Skeletal muscle cell (primary cell): Measurements from ENCODE around the gene TATDN3.
"Not testable (repeated sequence)": the region's sequence is repeated elsewhere in the genome, so short reads cannot be mapped to it uniquely, and the experiment has no call there.

Experiments used
- DNase-seq: peaks from one replicate; pipeline ENCODE4 v3.0.0-alpha.2; 2010; ENCODE audit warnings: low read depth
- H3K4me3 ChIP-seq: 2 replicates; pipeline ENCODE4 v1.5.1; 2011; ENCODE audit warnings: low read depth, mild to moderate bottlenecking, control low read depth, low read length, moderate library complexity

Gene TATDN3

DNA sequence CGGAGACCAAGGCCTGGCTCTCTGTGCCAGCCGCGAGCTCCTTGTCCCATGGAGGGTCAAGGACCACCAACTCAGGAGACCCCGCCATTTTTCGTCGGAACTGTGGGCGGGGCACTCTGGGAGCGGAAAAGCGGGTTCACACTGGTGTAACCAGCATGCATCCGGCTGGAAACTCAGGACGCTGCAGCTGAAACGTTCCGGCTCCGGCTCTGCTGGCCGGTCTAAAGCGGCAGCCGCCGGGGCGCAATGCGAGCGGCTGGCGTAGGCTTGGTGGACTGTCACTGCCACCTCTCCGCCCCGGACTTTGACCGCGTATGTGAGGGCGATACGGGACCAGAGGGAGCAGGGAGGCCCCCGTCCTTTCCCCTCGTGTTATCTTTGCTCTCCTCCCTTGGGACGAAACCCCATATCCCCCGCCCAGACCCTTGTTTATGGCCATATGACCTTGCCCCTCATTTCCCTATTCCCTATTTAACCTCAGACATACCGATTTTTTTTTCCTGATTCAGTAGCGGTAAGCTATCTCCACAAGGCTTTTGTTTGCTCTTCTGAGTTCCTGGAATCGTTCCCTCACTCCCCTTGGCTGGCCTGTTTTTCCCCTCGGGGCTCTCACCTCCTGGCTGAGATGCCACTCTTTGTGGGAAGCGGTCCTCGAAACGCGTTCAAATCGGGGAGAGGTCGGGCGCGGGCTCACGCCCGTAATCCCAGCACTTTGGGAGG is at the start of gene TATDN3, which contains the start of gene NSL1:
TATDN3 (plus strand) TSS at position 219 of the 720 bp plus-strand sequence; CDS start at position 247, 28 bp downstream.
NSL1 (minus strand) TSS at position 102 of the 720 bp plus-strand sequence; CDS start at position 88, 14 bp downstream.
- DNase-seq: peak; percentile 75
- peak within 1 kb of the TSS; percentile 94 for H3K4me3 ChIP-seq

DNA sequence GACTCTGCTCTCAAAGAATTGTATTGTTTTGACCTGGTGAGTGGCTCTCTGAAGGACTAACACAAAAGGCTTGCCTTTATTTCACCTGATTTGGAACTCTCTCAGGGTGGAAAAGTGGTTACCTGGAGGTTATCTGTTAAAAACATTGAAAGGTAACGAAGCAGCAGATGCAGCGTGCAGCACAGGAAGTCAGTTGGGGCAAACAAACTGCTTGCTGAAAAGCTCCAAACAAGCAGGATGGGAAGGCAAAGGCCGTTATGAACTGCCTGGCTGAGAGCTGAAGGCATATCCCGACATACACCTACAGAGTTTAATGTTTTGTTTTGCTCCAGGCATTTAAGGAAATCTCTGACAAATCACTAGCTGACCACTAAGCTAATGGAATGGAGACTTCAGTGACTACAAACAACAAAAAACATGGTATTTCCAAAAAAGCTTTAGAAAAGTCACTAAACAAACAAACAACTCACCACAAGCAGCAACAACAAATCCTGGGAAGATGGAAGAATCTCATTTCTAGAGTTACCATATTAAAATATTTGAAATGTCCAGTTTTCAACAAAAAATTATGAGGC is 47.7 kb upstream of the TATDN3 start:
- no peak overlapping the region for H3K4me3 ChIP-seq
- DNase-seq: no peak

GRCh38 chr1:212745303-212745702 is 46.4 kb upstream of the TATDN3 start:
- DNase-seq: no peak
- H3K4me3 ChIP-seq: no peak overlapping the region

DNA sequence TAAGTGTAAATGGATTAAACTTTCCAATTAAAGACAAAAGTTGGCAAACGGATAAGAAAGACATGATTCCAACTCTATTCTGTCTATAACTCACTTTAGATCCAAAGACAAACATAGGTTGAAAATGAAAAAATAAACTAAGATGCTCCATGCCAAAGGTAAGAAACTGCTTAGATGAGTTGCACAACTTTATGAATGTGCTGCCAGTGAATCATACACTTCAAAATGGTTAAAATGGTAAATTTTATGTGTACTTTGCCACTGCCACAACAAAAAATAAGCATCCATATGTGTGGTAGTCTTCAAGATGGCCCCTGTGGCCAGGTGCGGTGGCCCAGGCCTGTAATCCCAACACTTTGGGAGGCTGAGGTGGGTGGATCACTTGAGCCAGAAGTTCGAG is 45.1 kb upstream of the TATDN3 start:
- H3K4me3 ChIP-seq: no peak overlapping the region
- DNase-seq: no peak

- DNase-seq: peak; percentile 29
- no peak overlapping the region for H3K4me3 ChIP-seq
Observed at GRCh38 chr1:212749821-212750535, 41.7 kb upstream of the TATDN3 start.

- peak; percentile 7 for DNase-seq
- no peak overlapping the region for H3K4me3 ChIP-seq
Observed at GRCh38 chr1:212752252-212752933, 39.3 kb upstream of the TATDN3 start.

DNA sequence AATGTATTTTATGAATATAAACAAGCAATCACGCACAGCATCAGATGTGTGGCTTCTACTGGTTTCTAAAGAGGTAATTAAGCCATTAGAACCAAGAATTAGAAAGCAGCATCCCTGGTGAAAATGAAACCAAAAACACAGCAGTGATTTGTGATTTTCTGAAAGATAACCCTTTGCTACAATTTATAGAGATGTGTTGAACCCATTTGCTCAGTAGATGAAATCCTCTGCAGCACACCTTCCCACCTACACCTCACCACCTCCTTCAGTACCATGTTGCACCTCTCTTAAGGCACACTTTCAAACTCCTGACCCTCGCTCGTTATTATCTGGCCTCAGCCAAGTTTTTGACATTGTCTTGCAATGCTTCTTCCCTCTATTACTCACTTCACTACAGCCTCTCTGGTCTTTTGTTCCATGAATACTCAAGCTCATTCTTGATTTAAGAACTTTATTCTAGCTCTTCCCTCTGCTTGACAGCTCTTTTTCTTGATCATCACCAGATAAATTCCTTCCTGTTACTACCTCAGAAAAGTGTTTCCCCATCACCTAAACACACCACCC is 38.7 kb upstream of the TATDN3 start:
- DNase-seq: no peak
- H3K4me3 ChIP-seq: no peak overlapping the region

DNA sequence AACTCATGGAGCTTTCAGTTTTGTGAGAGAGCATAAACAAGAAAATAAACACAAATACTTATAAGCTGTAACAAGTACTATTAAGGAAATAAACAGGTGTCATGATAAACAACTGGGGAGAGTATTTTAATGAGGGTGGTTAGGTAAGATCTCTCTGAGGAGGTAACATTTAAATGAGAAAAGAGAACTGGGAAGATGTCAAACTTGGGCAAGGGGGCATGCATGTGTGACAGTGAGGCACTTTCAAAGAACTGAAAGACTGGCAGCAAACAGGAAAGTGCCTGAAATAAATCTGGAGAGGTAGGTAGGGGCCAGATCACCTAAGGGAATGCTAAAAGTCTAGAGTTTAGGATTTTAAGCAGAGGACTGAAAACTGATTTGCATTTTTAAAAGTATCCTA is 37.9 kb upstream of the TATDN3 start:
- H3K4me3 ChIP-seq: no peak overlapping the region
- DNase-seq: no peak

GRCh38 chr1:212754193-212754592 is 37.5 kb upstream of the TATDN3 start:
- no peak for DNase-seq
- H3K4me3 ChIP-seq: no peak overlapping the region

DNA sequence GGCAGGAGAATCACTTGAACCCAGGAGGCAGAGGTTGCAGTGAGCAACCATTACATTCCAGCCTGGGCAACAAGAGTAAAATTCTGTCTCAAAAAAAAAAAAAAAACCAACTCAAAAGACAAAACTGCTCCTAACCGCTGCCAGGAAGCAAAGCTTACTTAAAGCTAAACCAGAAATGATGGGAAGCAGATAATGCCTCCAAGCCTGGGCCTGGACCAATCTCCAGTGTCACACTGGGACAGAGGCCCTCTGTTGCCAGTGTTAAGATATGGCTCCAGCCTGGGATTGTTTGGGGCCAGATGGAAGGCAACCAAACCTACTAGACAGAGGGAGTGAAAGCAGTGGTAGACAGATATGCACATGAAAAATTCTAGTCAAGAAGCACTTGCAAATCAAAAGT is 37.0 kb upstream of the TATDN3 start:
- DNase-seq: no peak
- no peak overlapping the region for H3K4me3 ChIP-seq

DNA sequence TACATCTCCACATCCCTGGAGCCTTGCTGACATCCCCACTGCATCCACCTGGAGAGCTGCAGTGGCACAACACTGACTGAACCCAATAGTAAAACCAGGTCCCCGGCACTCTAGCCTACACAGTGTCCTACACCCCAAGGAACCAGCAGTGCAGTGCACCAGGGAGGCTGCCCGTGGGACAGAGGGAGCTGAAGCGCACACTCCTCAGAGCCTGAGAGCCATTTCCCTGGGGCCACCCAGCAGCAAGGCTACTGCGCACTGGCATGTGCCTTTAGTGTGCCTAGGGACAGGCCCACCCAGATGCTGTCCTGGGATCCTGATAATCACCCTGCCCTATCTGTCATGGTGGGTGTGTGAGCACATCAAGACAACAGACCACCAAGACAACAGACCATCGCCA is 32.0 kb upstream of the TATDN3 start:
- DNase-seq: no peak
- no peak overlapping the region for H3K4me3 ChIP-seq

DNA sequence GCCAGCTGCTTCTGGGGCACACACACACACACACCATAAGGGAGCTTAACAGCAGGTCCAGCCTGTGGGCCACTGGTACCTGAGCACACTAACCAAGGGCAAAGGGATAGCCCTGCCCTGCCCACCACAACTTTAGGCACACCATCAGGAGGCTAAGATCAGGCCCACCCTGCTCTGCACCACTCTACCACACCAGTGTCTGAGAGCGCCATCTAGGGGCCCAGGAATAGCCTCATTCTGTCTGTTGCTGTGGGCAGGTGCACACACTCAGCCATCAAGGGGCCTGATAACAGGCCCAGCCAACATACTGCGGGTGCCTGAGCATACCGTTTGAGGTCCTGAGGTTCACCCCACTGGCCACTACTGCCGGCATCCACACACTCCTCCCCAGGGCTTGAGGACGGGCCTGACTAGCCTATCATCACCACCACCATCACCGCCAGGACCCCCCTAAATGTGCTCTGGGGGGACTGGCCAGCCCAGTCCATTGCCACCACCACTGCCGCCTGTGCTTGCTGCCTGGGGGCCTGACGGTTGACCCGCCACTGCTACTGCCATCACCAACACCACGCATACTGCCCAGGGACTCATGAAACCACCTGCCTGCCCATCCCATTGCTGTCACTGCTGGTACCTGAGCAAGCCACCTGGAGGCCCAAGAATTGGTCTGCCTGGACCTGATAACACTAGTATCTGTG is 31.4 kb upstream of the TATDN3 start:
- DNase-seq: no peak
- no peak overlapping the region for H3K4me3 ChIP-seq

DNA sequence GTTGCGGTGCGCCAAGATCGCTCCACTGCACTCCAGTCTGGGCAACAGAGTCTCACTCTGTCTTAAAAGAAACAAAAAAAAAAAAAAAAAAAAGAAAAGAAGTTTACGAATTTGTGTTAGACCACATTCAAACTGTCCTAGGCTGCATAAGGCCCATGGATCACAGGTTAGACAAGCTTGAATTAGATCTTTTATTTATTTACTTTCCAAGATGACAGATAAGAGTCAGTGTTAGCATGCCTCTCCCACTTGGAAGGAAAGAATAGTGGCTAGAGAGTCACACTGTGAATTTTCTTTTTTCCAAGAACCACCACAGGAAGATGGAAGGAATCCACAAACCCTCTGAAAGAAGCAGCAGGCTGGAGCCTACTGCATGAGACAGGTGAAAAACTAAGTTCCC is 29.5 kb upstream of the TATDN3 start:
- DNase-seq: no peak
- no peak overlapping the region for H3K4me3 ChIP-seq

GRCh38 chr1:212762839-212763238 is 28.9 kb upstream of the TATDN3 start:
- no peak overlapping the region for H3K4me3 ChIP-seq

GRCh38 chr1:212764718-212765281 is 26.9 kb upstream of the TATDN3 start:
- not testable (repeated sequence) for H3K4me3 ChIP-seq, DNase-seq

More at GRCh38 chr1:212762839-212763238, 28.9 kb upstream of the TATDN3 start:
- DNase-seq: no peak

DNA sequence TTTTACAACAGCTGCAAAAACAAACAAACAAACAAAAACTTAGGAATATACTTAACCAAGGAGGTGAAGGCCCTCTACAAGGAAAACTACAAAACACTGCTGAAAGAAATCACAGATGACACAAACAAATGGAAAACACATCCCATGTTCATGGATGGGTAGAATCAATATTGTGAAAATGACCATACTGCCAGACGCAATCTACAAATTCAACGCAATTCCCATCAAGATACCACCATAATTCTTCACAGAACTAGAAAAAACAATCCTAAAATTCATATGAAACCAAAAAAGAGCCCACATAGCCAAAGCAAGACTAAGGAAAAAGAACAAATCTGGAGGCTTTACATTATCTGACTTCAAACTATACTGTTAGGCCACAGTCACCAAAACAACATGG is 24.9 kb upstream of the TATDN3 start:
- H3K4me3 ChIP-seq, DNase-seq: not testable (repeated sequence)

- no peak for DNase-seq
Observed at GRCh38 chr1:212769459-212770167, 22.1 kb upstream of the TATDN3 start.

DNA sequence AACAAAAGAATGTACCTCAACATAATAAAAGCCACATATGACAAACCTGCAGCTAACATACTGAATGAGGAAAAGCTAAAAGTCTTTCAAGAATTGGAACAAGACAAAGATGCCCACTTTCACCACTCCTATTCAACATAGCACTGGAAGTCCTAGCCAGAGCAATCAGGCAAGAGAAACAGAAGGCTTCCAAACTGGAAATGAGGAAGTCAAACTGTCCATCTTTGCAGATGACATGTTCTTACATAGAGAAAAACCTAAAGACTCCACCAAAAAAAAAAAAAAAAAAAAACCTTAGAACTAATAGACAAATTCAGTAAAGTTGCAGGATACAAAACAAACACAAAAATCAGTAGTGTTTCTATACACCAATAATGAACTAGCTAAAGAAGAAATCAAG is 20.4 kb upstream of the TATDN3 start:
- no peak overlapping the region for H3K4me3 ChIP-seq
- no peak for DNase-seq

More at GRCh38 chr1:212769459-212770167, 22.1 kb upstream of the TATDN3 start:
- H3K4me3 ChIP-seq: no peak overlapping the region
